D721Med (cell line): ENCODE data around the gene KCTD18.

ENCODE experiments used
- DNase-seq: peaks from one replicate; pipeline ENCODE4 v3.0.0; 2011; ENCODE audit warnings: low spot score; ENCODE audit not compliant: insufficient read length
- FAIRE-seq: peaks from 2 replicates; lab custom pipeline; 2011; peaks lifted over from hg19 to GRCh38; lab: Jason Lieb, UNC
- TF ChIP-seq, protein P1 (sequence below): IDR thresholded peaks from 2 replicates; pipeline ENCODE4 v1.5.1; 2012; ENCODE audit warnings: mild to moderate bottlenecking, control low read depth; ENCODE audit not compliant: insufficient read depth; ENCODE audit errors: missing control alignments

The KCTD18 gene

DNA sequence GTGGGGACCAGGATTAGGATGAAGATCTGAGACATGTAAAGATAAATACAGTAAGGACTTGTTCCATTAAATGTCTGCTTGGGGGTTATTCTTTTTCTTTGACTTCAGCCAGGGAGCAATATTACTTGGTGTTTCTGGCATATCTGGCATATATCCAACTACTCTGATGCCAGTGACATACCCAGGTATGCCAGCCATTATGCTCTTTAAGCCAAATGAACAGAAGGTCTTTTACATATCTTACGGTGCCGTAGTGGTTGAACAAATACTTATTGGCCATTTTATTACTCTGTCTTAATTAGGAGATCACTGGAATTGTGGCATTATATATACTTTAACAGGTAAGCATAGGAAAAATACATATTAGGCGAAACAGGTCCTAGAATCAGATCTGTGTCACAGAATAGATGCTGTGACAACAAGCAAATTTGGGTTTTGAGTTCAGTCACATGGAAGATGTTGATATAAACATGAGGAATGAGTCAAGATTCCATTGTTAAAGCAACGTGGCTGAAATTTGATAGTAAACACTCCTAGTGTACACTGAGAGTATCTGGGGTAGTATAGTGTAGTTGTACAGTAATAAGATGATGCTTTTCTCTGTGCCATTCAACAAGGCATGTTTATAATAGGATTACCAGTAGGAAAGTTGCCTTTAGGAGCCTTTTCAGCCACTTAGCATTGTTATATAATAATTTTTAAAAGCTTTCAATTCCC lies 62.6 kb downstream of the KCTD18 start:
- TF ChIP-seq, protein P1, sequence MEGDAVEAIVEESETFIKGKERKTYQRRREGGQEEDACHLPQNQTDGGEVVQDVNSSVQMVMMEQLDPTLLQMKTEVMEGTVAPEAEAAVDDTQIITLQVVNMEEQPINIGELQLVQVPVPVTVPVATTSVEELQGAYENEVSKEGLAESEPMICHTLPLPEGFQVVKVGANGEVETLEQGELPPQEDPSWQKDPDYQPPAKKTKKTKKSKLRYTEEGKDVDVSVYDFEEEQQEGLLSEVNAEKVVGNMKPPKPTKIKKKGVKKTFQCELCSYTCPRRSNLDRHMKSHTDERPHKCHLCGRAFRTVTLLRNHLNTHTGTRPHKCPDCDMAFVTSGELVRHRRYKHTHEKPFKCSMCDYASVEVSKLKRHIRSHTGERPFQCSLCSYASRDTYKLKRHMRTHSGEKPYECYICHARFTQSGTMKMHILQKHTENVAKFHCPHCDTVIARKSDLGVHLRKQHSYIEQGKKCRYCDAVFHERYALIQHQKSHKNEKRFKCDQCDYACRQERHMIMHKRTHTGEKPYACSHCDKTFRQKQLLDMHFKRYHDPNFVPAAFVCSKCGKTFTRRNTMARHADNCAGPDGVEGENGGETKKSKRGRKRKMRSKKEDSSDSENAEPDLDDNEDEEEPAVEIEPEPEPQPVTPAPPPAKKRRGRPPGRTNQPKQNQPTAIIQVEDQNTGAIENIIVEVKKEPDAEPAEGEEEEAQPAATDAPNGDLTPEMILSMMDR = no peak
- FAIRE-seq = no peak
- no peak for DNase-seq

DNA sequence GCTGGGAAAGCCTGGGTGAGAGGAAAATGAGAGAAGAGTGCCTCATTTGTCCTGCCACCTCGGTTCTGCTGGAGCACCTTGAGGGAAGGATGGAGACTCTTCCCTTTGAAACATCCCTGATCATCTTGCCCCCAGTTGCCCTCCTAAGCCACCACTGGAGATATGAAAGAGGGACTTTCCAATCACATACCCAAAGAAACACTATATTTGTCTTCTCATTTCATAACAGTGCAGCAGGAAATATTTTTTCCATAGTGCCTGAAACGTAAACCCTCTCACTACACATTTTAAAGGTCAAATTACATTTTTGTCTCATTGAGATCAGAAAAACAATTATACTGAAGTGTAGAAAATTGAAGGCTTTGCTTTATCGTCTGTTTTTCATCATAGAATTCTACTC lies 63.3 kb downstream of the KCTD18 start:
- TF ChIP-seq, protein P1 = no peak
- FAIRE-seq (no peak), DNase-seq (no peak)

DNA sequence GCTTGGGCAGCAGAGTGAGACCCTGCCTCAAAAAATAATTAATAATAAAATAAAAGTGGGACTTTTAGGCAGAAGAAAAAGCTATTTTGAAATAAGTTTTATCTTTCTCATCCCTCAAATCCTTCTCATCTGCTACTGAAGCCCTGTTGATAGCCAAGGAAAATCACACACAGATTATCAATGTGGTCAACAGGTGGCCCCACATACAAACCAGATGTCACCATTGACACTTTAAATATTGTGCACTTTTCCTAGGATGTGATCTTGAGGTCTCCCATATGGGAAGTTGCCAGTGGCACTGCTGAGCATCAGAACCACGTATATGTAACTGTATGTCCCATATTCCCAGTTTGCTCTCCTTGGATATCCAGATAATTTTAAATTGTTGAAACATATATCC lies 64.6 kb downstream of the KCTD18 start:
- TF ChIP-seq, protein P1 = no peak

DNA sequence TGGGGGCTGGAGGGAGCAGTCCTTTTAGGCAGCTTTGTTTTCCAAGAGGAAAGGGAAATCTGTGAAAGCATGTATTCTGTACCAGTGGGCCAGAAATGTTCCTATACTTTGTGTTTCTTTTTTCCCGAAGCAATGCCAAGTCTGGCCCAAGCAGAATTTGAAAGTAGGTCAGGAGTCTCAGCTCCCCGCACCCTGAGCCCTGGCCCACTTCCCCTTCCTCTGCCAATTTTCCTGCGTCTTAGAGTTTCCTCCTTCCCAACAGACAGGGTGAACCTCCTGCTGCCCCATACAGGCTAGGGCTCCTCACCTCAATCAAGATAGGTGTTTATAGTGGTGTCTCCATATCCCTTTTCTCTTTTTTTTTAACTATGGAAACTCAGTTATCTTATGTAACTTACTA lies 65.3 kb downstream of the KCTD18 start:
- TF ChIP-seq, protein P1 = no peak
- FAIRE-seq (no peak), DNase-seq (no peak)

More for the DNA sequence above, 64.6 kb downstream of the KCTD18 start:
- FAIRE-seq (no peak), DNase-seq (no peak)

DNA sequence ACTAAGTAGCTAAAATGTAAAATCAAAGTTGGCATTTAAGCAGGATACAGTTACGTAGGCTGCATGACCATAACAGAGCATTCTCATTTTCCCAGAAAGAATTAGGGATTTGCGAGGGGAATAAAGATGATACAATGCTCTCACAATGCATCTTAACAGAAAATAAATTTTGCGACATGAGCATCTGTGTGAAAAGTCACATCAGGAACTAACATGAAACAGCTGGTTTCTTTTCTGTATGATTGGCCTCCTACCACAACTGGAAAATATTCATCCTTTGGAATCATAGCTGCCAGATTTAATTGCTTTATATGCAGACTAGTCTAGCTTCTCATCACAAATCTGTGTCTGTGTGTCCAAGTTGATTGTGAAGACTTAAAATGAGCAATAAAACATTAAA lies 66.0 kb downstream of the KCTD18 start:
- TF ChIP-seq, protein P1 = no peak
- no peak for FAIRE-seq
- DNase-seq = no peak

DNA sequence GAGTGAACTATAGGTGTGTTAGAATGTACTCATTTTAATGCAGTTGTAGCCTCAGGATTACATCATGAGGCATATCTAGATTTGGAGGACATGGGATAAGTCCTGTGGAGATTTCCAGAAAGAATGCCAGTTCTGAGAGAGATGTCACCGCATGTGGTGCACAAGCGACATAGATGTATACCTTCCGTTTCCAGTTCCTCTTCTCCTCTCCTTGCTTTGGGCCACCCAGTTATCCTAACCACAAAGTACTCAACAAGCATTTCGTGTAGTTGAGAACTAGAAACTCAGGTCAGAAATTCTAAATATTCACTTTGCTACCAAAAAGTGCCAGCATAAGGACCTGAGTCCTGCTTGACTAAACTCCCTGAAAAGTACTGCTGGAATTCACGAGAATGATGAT lies 66.5 kb downstream of the KCTD18 start:
- no peak for FAIRE-seq
- TF ChIP-seq, protein P1 = no peak
- no peak for DNase-seq

DNA sequence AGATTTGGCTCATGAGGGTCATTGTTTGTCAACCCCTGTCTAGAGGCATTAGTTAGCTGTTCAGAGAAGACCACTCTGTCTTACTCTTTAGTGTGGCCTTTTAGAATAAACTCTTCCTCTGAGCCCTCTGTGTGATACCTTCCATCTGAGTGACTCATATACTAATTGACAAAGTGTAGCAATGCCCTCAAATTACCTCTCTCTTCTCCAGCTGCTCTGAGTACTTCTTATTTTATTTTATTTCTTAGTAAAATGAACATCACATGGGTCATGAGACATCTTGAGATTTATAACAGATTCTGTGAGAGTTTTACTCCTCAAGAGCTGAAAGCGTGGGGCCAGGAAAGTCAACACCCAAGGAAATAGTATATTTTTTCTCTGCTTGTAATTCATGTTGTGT lies 67.4 kb downstream of the KCTD18 start:
- TF ChIP-seq, protein P1 = no peak

More for the DNA sequence above, 67.4 kb downstream of the KCTD18 start:
- DNase-seq = no peak
- FAIRE-seq = no peak
